Left lung (tissue), 14 donors: Measurements from ENCODE around the gene NUP85. TPM values are rescaled to one million over a fixed set of nuclear protein-coding genes. Genes with fewer than 3 reads are reported as not detected.
A peak's percentile ranks its signal among the peaks of the same experiment; 100 is the strongest.
"Not testable (repeated sequence)": the region's sequence is repeated elsewhere in the genome, so short reads cannot be mapped to it uniquely, and the experiment has no call there.

Source experiments
- ATAC-seq: fragments of 200-7000 bp; cut with Tn5 transposase; one replicate; pipeline ENCODE4 v1.9.1; 2020; ENCODE audit warnings: moderate library complexity
- DNase-seq, 4 donors: peaks; one replicate each; pipeline ENCODE4 v3.0.0-alpha.2; 2013 to 2020
- H3K27ac ChIP-seq, 2 donors: fragments of 200-600 bp; sonication (generic) in 1 of 2; one replicate each; pipeline versions ENCODE4 v1.5.0 to v1.8.0; 2020 to 2021
- H3K27me3 ChIP-seq, 2 donors: fragments of 200-600 bp; sonication (generic) in 1 of 2; one replicate each; pipeline versions ENCODE4 v1.5.0 to v1.8.0; 2020 to 2021
- H3K36me3 ChIP-seq, 2 donors: fragments of 200-600 bp; sonication (generic) in 1 of 2; one replicate each; pipeline versions ENCODE4 v1.5.0 to v1.8.0; 2020 to 2021
- H3K4me1 ChIP-seq, 2 donors: fragments of 200-600 bp; one replicate each; pipeline ENCODE4 v1.8.0; 2021
- H3K4me3 ChIP-seq, 2 donors: fragments of 200-600 bp; sonication (generic) in 1 of 2; one replicate each; pipeline versions ENCODE4 v1.5.0 to v1.8.0; 2020 to 2021; ENCODE audit warnings: mild to moderate bottlenecking in 1 of 2
- H3K9me3 ChIP-seq, 2 donors: fragments of 200-600 bp; sonication (generic) in 1 of 2; one replicate each; pipeline versions ENCODE4 v1.5.0 to v1.8.0; 2020 to 2021
- CTCF ChIP-seq, 2 donors: fragments of 200-600 bp; sonication (generic) in 1 of 2; IDR thresholded peaks; one replicate each; pipeline versions ENCODE4 v1.5.0 to v1.8.0; 2021; ENCODE audit warnings: antibody characterized with exemption in 2 of 2
- intact Hi-C, 2 donors: fragments of 100-400 bp; cut with DNase I; formaldehyde crosslinking; loops; one replicate each; pipeline versions ENCODE4 v1.11.2 to v1.14.2; 2022
- long read RNA-seq, 12 donors: library from polyadenylated mRNA in 2 of 12; unstranded in 2 of 12; transcript quantifications; one replicate each; pipeline ENCODE4 v2.0.0 and lab custom pipeline, GENCODE V29; 2019 to 2026
- polyA plus RNA-seq, 6 donors: library from polyadenylated mRNA; unstranded; fragments of 120-200 nt; gene quantifications; one replicate each; pipeline ENCODE4 v1.2.1, GENCODE V29; 2013; ENCODE audit not compliant: insufficient read length in 6 of 6
- total RNA-seq, 2 donors: library from RNA; stranded (reverse); fragmentation: NEBNext Ultra II Directional; extraction: Animal tissue kit (Norgen Biotek cat#: 25700); gene quantifications; one replicate each; pipeline ENCODE4 v1.2.1, GENCODE V29; 2021
- donor health status: DM: no; HTN: yes; CAD: no.
- donor health status: DM: no; HTN: no; CAD: no.

NUP85 gene, protein sequence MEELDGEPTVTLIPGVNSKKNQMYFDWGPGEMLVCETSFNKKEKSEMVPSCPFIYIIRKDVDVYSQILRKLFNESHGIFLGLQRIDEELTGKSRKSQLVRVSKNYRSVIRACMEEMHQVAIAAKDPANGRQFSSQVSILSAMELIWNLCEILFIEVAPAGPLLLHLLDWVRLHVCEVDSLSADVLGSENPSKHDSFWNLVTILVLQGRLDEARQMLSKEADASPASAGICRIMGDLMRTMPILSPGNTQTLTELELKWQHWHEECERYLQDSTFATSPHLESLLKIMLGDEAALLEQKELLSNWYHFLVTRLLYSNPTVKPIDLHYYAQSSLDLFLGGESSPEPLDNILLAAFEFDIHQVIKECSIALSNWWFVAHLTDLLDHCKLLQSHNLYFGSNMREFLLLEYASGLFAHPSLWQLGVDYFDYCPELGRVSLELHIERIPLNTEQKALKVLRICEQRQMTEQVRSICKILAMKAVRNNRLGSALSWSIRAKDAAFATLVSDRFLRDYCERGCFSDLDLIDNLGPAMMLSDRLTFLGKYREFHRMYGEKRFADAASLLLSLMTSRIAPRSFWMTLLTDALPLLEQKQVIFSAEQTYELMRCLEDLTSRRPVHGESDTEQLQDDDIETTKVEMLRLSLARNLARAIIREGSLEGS
- total RNA-seq (10 to 100 TPM; 53.3 to 72.1 TPM), polyA plus RNA-seq (100 to 1,000 TPM in 1 of 6 donors, 10 to 100 TPM in 5; 73.3 to 101 (median 79.7) TPM)
- long read RNA-seq, donor 1, transcript NUP85-201 (19 exons, 2,121 nt), result major isoform, 5 of 42 reads
- long read RNA-seq, donor 1, partial matches to known transcripts, result 33 of 42 reads
- long read RNA-seq, donor 1, other reads (novel, unspliced or antisense), result 0 of 42 reads
- long read RNA-seq, donor 2, transcript NUP85-201 (19 exons, 2,121 nt), result major isoform, 8 of 34 reads
- long read RNA-seq, donor 2, partial matches to known transcripts, result 22 of 34 reads
- long read RNA-seq, donor 2, other reads (novel, unspliced or antisense), result 0 of 34 reads
- long read RNA-seq, donor 3, partial matches to known transcripts, result 17 of 21 reads
- long read RNA-seq, donor 3, other reads (novel, unspliced or antisense), result 0 of 21 reads
- long read RNA-seq, donor 4, transcript NUP85-201 (19 exons, 2,121 nt), result major isoform, 7 of 11 reads
- long read RNA-seq, donor 4, partial matches to known transcripts, result 2 of 11 reads
- long read RNA-seq, donor 4, other reads (novel, unspliced or antisense), result 1 of 11 reads
- long read RNA-seq, donor 5, transcript NUP85-201 (19 exons, 2,121 nt), result major isoform, 9 of 33 reads
- long read RNA-seq, donor 5, partial matches to known transcripts, result 20 of 33 reads
- long read RNA-seq, donor 5, other reads (novel, unspliced or antisense), result 0 of 33 reads
- long read RNA-seq, donor 6, transcript NUP85-201 (19 exons, 2,121 nt), result major isoform, 11 of 41 reads
- long read RNA-seq, donor 6, partial matches to known transcripts, result 29 of 41 reads
- long read RNA-seq, donor 6, other reads (novel, unspliced or antisense), result 0 of 41 reads
- long read RNA-seq, donor 7, partial matches to known transcripts, result 51 of 58 reads
- long read RNA-seq, donor 7, other reads (novel, unspliced or antisense), result 0 of 58 reads
- long read RNA-seq, donor 8, transcript NUP85-201 (19 exons, 2,121 nt), result major isoform, 7 of 29 reads
- long read RNA-seq, donor 8, partial matches to known transcripts, result 21 of 29 reads
- long read RNA-seq, donor 8, other reads (novel, unspliced or antisense), result 0 of 29 reads
- long read RNA-seq, donor 9, result 0 reads
- long read RNA-seq, donor 10, transcript NUP85-201 (19 exons, 2,121 nt), result major isoform, 12 of 23 reads
- long read RNA-seq, donor 10, partial matches to known transcripts, result 0 of 23 reads
- long read RNA-seq, donor 10, other reads (novel, unspliced or antisense), result 8 of 23 reads
- long read RNA-seq, donor 11, result 0 reads
- long read RNA-seq, donor 12, partial matches to known transcripts, result 23 of 30 reads
- long read RNA-seq, donor 12, other reads (novel, unspliced or antisense), result 0 of 30 reads

- intact Hi-C loops, result loop anchor here in 1 of 2 donors (10.0 kb wide), 1 partner anchor 90 kb away; no protein-coding TSS in a partner anchor
- Histone ChIP-seq H3K36me3 (peaks cover 0 to 21% of the 10 kb centered on the region in 2 donors), H3K27me3 (no peaks in the 10 kb centered on the region), H3K9me3 (no peaks in the 10 kb centered on the region), H3K27ac (peak within 1 kb of the TSS; percentile 94 to 96), H3K4me1 (peaks cover 11 to 36% of the 10 kb centered on the region in 2 donors), H3K4me3 (peak within 1 kb of the TSS; percentile 77 to 97)
- no peak for TF ChIP-seq CTCF (IDR thresholded peaks at IDR 0.05)
- DNase-seq (peak; percentile 94 to 98 (median 96)), ATAC-seq (peak; percentile 96)
Measured at GRCh38 chr17:75205037-75205792, at the start of gene NUP85. Gene NUP85, plus strand, starts transcription at chr17:75205679. Its CDS starts 83 bp downstream, at chr17:75205762.

DNA sequence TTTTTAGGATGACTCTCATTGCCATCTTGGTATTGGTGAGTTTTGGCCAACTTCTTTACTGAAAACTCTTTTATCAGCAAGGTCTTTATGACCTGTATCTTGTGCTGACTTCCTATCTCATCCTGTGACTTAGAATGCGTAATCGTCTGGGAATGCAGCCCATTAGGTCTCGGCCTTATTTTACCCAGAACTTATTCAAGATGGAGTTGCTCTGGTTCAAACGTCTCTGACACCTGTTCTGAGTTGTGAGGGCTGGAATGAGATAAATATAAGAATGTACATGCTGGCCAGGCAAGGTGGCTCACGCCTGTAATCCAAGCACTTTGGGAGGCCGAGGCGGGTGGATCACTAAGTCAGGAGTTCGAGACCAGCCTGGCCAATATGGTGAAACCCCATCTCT lies 47.0 kb upstream of the NUP85 start:
- ATAC-seq, H3K27ac ChIP-seq, intact Hi-C loops, H3K9me3 ChIP-seq, H3K4me3 ChIP-seq, DNase-seq, H3K27me3 ChIP-seq, H3K36me3 ChIP-seq: not testable (repeated sequence)
- peaks cover 3 to 11% of the 10 kb centered on the region in 2 donors for H3K4me1 ChIP-seq

DNA sequence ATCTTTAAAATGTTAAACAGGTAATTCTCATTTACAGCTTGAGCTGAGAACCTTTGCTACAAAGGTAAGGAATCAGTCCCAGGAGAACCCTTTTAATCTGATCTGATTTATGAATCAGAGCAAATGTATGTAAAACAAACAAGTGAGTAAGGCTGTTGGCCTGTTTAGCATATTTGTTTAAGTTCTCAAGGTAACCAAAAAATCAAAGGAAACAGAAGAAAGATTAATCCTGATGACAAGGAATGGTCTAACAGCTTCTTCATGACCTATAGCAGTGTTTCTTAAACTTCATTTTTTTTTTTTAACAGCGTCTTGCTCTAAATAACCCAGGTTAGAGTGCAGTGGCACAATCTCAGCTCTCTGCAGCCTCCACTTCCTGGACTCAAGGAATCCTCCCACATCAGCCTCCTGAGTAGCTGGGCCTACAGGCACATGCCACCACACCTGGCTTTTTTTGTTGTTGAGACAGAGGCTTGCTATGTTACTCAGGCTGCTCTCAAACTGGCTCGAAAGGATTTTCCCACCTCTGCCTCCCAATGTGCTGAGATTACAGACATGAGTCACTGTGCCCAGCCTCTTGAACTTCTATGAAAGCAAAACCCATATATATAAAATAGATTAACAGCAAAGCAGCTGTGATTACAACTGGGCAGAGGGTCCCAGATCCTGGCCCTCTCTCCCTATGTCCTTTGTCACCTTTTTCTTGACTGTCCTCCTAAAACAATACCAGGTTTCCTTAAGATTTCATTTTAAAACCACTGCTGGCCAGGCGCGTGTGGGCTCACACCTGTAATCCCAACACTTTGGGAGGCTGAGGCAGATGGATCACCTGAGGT lies 46.1 kb upstream of the NUP85 start:
- DNase-seq (no peak), ATAC-seq (peak; percentile 18)
- no peaks in the 10 kb centered on the region for H3K27me3 ChIP-seq
- no peaks in the 10 kb centered on the region for H3K9me3 ChIP-seq
- H3K27ac ChIP-seq, result no peak overlapping the region
- peaks cover 3 to 6% of the 10 kb centered on the region in 2 donors for H3K4me1 ChIP-seq
- intact Hi-C loops, result no loop called here
- H3K4me3 ChIP-seq, result no peak overlapping the region
- TF ChIP-seq CTCF (IDR thresholded peaks at IDR 0.05), result no peak
- H3K36me3 ChIP-seq, result peaks cover 0 to 12% of the 10 kb centered on the region in 2 donors

- Histone ChIP-seq H3K36me3 (peaks cover 0 to 20% of the 10 kb centered on the region in 2 donors), H3K27ac (no peak overlapping the region), H3K4me3 (no peak overlapping the region), H3K27me3 (no peaks in the 10 kb centered on the region), H3K4me1 (peaks cover 0 to under 1% of the 10 kb centered on the region in 2 donors), H3K9me3 (no peaks in the 10 kb centered on the region)
- ATAC-seq, result no peak
- TF ChIP-seq CTCF (IDR thresholded peaks at IDR 0.05), result no peak
- intact Hi-C loops, result no loop called here
- no peak for DNase-seq
Measured at GRCh38 chr17:75160211-75160610, 45.3 kb upstream of the NUP85 start.
